Progenitor cell of endocrine pancreas (in vitro differentiated cells): ENCODE measurements around the gene PEX14. TPM values are rescaled to one million over a fixed set of nuclear protein-coding genes. Genes with fewer than 3 reads are reported as not detected.

Experiments used
- DNase-seq: peaks from one replicate; pipeline ENCODE4 v3.0.0; 2021; ENCODE audit warnings: low spot score; ENCODE audit not compliant: unreplicated experiment
- H3K27ac Mint-ChIP-seq: 2 replicates; pipeline ENCODE4 v1.8.0; 2021; ENCODE audit warnings: mild to moderate bottlenecking, moderate library complexity, mixed read lengths
- H3K27me3 Mint-ChIP-seq: 2 replicates; pipeline ENCODE4 v1.8.0; 2021; ENCODE audit warnings: mixed read lengths
- H3K36me3 Mint-ChIP-seq: 2 replicates; pipeline ENCODE4 v1.8.0; 2022; ENCODE audit warnings: mixed read lengths; ENCODE audit not compliant: insufficient read depth
- H3K4me1 Mint-ChIP-seq: 2 replicates; pipeline ENCODE4 v1.8.0; 2021; ENCODE audit warnings: low read depth, mixed read lengths
- H3K4me3 Mint-ChIP-seq: 2 replicates; pipeline ENCODE4 v1.8.0; 2021; ENCODE audit warnings: low read depth, mild to moderate bottlenecking, moderate library complexity, mixed read lengths
- H3K9me3 Mint-ChIP-seq: 2 replicates; pipeline ENCODE4 v1.8.0; 2021; ENCODE audit warnings: low read depth, mixed read lengths
- total RNA-seq: library from RNA; stranded (reverse); gene quantifications from 2 replicates; pipeline ENCODE4 v1.2.1, GENCODE V29; 2021
- TF ChIP-seq, protein P1 (sequence below): fragments of 200-600 bp; sonication (generic); IDR thresholded peaks from one replicate; pipeline ENCODE4 v1.5.0; 2021; ENCODE audit warnings: antibody characterized with exemption, mild to moderate bottlenecking; ENCODE audit not compliant: unreplicated experiment

PEX14 gene
- total RNA-seq, 1 donor from 2014 or later = 27.8 TPM

- Mint-ChIP-seq H3K27me3 (no peaks in the 10 kb centered on the region), H3K36me3 (peaks cover 13% of the 10 kb centered on the region), H3K4me1 (peaks cover 20% of the 10 kb centered on the region), H3K9me3 (peaks cover 11% of the 10 kb centered on the region), H3K27ac (no peak overlapping the region), H3K4me3 (no peak overlapping the region)
- DNase-seq = no peak
- TF ChIP-seq, protein P1, sequence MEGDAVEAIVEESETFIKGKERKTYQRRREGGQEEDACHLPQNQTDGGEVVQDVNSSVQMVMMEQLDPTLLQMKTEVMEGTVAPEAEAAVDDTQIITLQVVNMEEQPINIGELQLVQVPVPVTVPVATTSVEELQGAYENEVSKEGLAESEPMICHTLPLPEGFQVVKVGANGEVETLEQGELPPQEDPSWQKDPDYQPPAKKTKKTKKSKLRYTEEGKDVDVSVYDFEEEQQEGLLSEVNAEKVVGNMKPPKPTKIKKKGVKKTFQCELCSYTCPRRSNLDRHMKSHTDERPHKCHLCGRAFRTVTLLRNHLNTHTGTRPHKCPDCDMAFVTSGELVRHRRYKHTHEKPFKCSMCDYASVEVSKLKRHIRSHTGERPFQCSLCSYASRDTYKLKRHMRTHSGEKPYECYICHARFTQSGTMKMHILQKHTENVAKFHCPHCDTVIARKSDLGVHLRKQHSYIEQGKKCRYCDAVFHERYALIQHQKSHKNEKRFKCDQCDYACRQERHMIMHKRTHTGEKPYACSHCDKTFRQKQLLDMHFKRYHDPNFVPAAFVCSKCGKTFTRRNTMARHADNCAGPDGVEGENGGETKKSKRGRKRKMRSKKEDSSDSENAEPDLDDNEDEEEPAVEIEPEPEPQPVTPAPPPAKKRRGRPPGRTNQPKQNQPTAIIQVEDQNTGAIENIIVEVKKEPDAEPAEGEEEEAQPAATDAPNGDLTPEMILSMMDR = no peak
Observed at GRCh38 chr1:10589074-10589473, 114.3 kb downstream of the PEX14 start.

DNA sequence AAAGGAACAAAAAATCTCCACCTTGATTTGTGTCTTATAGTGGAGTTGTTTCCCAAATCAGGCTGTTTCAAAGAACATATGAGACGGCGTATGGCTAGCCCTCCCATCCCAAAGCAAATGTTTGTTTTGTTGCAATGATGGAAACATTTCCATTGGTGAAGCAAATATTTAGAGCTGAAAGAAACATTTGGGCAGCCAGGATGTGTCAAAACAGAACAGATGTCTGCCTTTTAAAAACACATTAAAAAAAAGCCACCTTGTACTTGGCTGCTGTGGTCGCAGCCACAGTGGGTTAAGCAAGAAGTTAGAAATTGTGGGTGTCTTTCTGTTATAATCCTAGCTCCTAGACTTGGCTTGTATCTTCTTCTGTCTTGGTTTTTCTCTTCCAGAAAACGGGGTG, 116.3 kb downstream of the PEX14 start:
- H3K9me3 Mint-ChIP-seq = peaks cover 3% of the 10 kb centered on the region
- DNase-seq = no peak
- H3K4me1 Mint-ChIP-seq = peaks cover 26% of the 10 kb centered on the region
- TF ChIP-seq, protein P1 = no peak
- peaks cover 3% of the 10 kb centered on the region for H3K36me3 Mint-ChIP-seq
- no peak overlapping the region for H3K27ac Mint-ChIP-seq
- no peak overlapping the region for H3K4me3 Mint-ChIP-seq
- no peaks in the 10 kb centered on the region for H3K27me3 Mint-ChIP-seq

DNA sequence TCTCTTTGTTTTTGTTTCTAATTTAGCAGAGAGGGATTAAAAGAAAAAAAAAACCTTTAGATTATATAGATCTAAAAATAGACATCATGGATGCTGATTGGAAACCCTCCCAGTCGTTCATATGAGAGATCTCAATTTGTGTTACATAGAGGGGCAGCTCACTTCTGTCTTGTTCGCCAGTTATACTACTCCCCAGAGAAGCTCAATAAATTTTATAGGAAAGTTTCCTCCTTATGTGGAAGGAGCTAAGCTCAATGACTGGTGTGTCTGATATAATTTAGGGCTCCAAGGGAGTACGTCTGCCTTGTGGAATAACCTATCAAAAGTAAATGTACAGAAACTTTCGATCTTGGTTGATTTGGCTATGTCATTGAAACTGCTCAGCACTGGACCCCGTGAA, 117.6 kb downstream of the PEX14 start:
- Mint-ChIP-seq H3K4me3 (no peak overlapping the region), H3K9me3 (no peaks in the 10 kb centered on the region), H3K36me3 (no peaks in the 10 kb centered on the region), H3K27ac (no peak overlapping the region), H3K27me3 (no peaks in the 10 kb centered on the region), H3K4me1 (peaks cover 26% of the 10 kb centered on the region)
- TF ChIP-seq, protein P1 = no peak
- no peak for DNase-seq

GRCh38 chr1:10593750-10594149, 119.0 kb downstream of the PEX14 start:
- H3K36me3 Mint-ChIP-seq = peaks cover 2% of the 10 kb centered on the region
- no peak overlapping the region for H3K4me3 Mint-ChIP-seq
- H3K27ac Mint-ChIP-seq = no peak overlapping the region
- no peaks in the 10 kb centered on the region for H3K9me3 Mint-ChIP-seq
- TF ChIP-seq, protein P1 = no peak
- peaks cover 30% of the 10 kb centered on the region for H3K4me1 Mint-ChIP-seq
- no peaks in the 10 kb centered on the region for H3K27me3 Mint-ChIP-seq
- DNase-seq = no peak

GRCh38 chr1:10594595-10595223, 120.0 kb downstream of the PEX14 start:
- Mint-ChIP-seq H3K27me3 (no peaks in the 10 kb centered on the region), H3K4me3 (no peak overlapping the region), H3K36me3 (peaks cover 2% of the 10 kb centered on the region), H3K27ac (no peak overlapping the region), H3K9me3 (no peaks in the 10 kb centered on the region), H3K4me1 (peaks cover 37% of the 10 kb centered on the region)
- TF ChIP-seq, protein P1 = no peak
- DNase-seq = no peak
